GM12864 (cell line): ENCODE results near the gene EFHC2.
"Not testable (repeated sequence)": the region's sequence is repeated elsewhere in the genome, so short reads cannot be mapped to it uniquely, and the experiment has no call there.

ENCODE experiments used
- DNase-seq: peaks from one replicate; pipeline ENCODE4 v3.0.0-alpha.2; 2011; ENCODE audit warnings: low read depth
- H3K4me3 ChIP-seq: 2 replicates; pipeline ENCODE4 v1.5.1; 2011; ENCODE audit warnings: mild to moderate bottlenecking, low read depth, low read length, control low read depth
- TF ChIP-seq, protein P1 (sequence below): IDR thresholded peaks from 2 replicates; pipeline ENCODE4 v1.5.1; 2011; ENCODE audit warnings: low read depth, mild to moderate bottlenecking, moderate library complexity, low read length, control low read depth, inconsistent platforms; ENCODE audit errors: missing control alignments

EFHC2 gene

DNA sequence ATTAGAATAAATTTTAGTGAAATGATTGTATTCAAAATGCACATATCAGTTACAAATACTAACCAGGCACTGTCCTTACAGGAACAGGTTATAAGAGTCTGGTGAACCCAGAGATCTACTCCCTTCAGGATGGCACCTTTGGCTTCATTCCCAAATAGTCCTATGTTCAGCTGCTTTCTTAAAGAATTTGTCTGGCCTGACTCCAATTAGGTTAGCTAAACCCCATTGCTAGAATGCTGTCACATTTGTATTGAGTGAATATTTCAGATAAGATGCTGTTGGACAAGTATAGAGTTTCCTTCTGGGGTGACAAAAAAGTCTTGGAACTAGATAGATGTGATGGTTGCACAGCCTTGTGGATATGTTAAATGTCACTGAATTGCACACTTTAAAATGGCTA, 69.4 kb downstream of the EFHC2 start:
- no peak for DNase-seq
- H3K4me3 ChIP-seq: no peak overlapping the region
- TF ChIP-seq, protein P1, sequence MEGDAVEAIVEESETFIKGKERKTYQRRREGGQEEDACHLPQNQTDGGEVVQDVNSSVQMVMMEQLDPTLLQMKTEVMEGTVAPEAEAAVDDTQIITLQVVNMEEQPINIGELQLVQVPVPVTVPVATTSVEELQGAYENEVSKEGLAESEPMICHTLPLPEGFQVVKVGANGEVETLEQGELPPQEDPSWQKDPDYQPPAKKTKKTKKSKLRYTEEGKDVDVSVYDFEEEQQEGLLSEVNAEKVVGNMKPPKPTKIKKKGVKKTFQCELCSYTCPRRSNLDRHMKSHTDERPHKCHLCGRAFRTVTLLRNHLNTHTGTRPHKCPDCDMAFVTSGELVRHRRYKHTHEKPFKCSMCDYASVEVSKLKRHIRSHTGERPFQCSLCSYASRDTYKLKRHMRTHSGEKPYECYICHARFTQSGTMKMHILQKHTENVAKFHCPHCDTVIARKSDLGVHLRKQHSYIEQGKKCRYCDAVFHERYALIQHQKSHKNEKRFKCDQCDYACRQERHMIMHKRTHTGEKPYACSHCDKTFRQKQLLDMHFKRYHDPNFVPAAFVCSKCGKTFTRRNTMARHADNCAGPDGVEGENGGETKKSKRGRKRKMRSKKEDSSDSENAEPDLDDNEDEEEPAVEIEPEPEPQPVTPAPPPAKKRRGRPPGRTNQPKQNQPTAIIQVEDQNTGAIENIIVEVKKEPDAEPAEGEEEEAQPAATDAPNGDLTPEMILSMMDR: no peak

DNA sequence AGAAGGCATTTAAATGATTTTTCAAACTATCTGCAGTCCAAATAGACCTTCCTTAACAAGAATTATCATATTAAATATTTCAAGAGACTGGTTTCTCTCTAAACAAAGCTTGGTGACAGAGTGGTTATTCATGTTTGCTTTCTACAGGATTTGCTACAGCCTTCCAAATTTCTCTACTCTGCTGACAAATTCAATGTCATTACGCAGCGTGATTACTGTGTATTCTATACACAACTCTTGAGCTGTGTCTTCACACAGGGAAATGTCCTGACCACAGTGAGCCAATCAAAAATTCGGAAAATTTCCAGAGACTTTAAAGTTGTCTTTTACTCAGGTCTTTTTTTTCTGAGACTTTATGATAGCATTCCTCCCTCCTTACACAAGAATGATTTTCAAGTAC, 75.6 kb downstream of the EFHC2 start:
- no peak for DNase-seq
- TF ChIP-seq, protein P1: no peak
- H3K4me3 ChIP-seq: no peak overlapping the region

GRCh38 chrX:44267116-44267515, 76.4 kb downstream of the EFHC2 start:
- TF ChIP-seq, protein P1: no peak
- DNase-seq: no peak
- no peak overlapping the region for H3K4me3 ChIP-seq

GRCh38 chrX:44265559-44265958, 77.9 kb downstream of the EFHC2 start:
- DNase-seq: no peak
- no peak overlapping the region for H3K4me3 ChIP-seq
- TF ChIP-seq, protein P1: no peak

- H3K4me3 ChIP-seq: no peak overlapping the region
- TF ChIP-seq, protein P1: no peak
- no peak for DNase-seq
Measured at GRCh38 chrX:44264936-44265335, 78.5 kb downstream of the EFHC2 start.

DNA sequence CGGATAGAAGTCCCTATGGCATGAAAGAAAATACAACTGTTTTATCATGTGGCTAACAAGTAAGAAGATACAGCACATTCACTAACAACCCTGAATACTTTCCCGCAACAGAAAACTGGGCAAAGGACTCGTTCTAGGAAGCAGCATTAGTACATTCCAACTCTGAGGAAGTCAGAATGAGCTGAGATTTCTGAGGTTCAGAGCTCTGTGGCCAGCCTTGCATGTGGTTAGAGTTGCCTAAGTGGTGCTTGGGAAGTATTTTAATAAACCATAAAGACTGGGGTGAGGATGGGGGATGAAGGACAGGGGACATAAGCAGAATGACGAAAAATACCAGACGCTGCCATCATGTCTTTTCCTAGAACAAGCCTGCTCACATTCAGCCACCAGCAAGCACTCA, 82.2 kb downstream of the EFHC2 start:
- H3K4me3 ChIP-seq: no peak overlapping the region
- no peak for DNase-seq
- TF ChIP-seq, protein P1: no peak

DNA sequence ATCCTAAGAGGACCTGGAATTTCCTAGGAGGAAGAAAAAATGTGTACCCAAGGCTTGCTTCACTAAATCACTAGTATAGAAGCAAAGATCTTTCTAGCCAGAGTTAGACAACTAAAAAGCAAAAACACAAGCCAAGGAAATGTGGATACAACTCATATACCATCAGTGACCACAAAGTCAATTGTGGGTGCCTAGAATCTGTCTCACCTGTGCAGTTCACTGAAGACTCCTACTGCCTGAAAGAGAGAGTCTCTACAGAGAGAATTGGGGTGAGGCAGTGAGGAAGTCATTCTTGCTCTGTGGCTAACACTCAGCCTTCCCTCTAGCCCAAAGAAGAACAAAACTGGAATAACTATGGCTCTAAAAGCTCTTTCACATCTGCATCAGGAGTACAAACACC, 82.9 kb downstream of the EFHC2 start:
- H3K4me3 ChIP-seq: no peak overlapping the region
- TF ChIP-seq, protein P1: no peak
- no peak for DNase-seq

GRCh38 chrX:44255742-44256141, 87.7 kb downstream of the EFHC2 start:
- not testable (repeated sequence) for DNase-seq, H3K4me3 ChIP-seq
